ENCODE results near the gene COG4. TPM values are rescaled to one million over a fixed set of nuclear protein-coding genes. Genes with fewer than 3 reads are reported as not detected.
A peak's percentile ranks its signal among the peaks of the same experiment; 100 is the strongest.

Gene COG4
- total and polyA plus RNA-seq, 2 experiments from 2014 or later = 60.6 to 66.4 TPM

GRCh38 chr16:70484867-70485266 is 38.5 kb downstream of the COG4 start:
- Histone ChIP-seq H3K9me3 (ENCODE audit: low read depth) (no peaks in the 10 kb centered on the region), H4K20me1 (ENCODE audit: insufficient read depth) (no peaks in the 10 kb centered on the region), H3K9ac (no peak overlapping the region), H3K4me1 (ENCODE audit: insufficient read depth) (peaks cover 13% of the 10 kb centered on the region), H3K36me3 (ENCODE audit: low read depth) (no peaks in the 10 kb centered on the region; the same call in 1 of the 2 replicates), H3K27me3 (replicated peaks; ENCODE audit: insufficient read depth) (no peaks in the 10 kb centered on the region), H2AFZ (no peak overlapping the region), H3K9me2 (ENCODE audit: insufficient read depth) (no peaks in the 10 kb centered on the region), H3F3A (ENCODE audit: insufficient read depth) (peaks cover 22% of the 10 kb centered on the region), H3K79me2 (ENCODE audit: insufficient read depth) (no peaks in the 10 kb centered on the region), H3K4me2 (ENCODE audit: unreplicated experiment) (no peak overlapping the region), H3K27ac (no peak overlapping the region), H3K4me3 (no peak overlapping the region)
- DNase-seq = no peak
- 94 to 95% methylated on average over 1 to 2 of the region's 2 CpGs for WGBS, 2 experiments (ENCODE audit: low coverage in 1 of 2, low lambda C conversion rate in 2 of 2, missing lambda C conversion rate in 2 of 2)
- no peak for TF ChIP-seq EZH2phosphoT487 (IDR thresholded peaks at IDR 0.05; ENCODE audit: insufficient read depth, low read depth)
- in situ Hi-C loops (cut with MboI) = no loop called here

GRCh38 chr16:70483426-70483825 is 39.9 kb downstream of the COG4 start:
- Histone ChIP-seq H3K9ac (no peak overlapping the region), H3K27ac (no peak overlapping the region), H3F3A (ENCODE audit: insufficient read depth) (peaks cover 22% of the 10 kb centered on the region), H3K9me2 (ENCODE audit: insufficient read depth) (no peaks in the 10 kb centered on the region), H3K9me3 (ENCODE audit: low read depth) (no peaks in the 10 kb centered on the region), H3K36me3 (ENCODE audit: low read depth) (no peaks in the 10 kb centered on the region; the same call in 1 of the 2 replicates), H3K4me2 (ENCODE audit: unreplicated experiment) (no peak overlapping the region), H3K4me3 (no peak overlapping the region), H3K79me2 (ENCODE audit: insufficient read depth) (no peaks in the 10 kb centered on the region), H2AFZ (no peak overlapping the region), H3K27me3 (replicated peaks; ENCODE audit: insufficient read depth) (no peaks in the 10 kb centered on the region), H4K20me1 (ENCODE audit: insufficient read depth) (no peaks in the 10 kb centered on the region), H3K4me1 (ENCODE audit: insufficient read depth) (peaks cover 13% of the 10 kb centered on the region)
- DNase-seq = no peak
- TF ChIP-seq EZH2 (IDR thresholded peaks at IDR 0.05; ENCODE audit: insufficient read depth, poor library complexity, severe bottlenecking) (no peak), EZH2phosphoT487 (IDR thresholded peaks at IDR 0.05; ENCODE audit: insufficient read depth, low read depth) (no peak)
- 87 to 94% methylated on average over 5 of the region's 5 CpGs for WGBS, 2 experiments (ENCODE audit: low coverage in 1 of 2, low lambda C conversion rate in 2 of 2, missing lambda C conversion rate in 2 of 2)
- in situ Hi-C loops (cut with MboI) = no loop called here

GRCh38 chr16:70482624-70483023 is 40.7 kb downstream of the COG4 start:
- H3K9me2 ChIP-seq (ENCODE audit: insufficient read depth) = no peaks in the 10 kb centered on the region
- H4K20me1 ChIP-seq (ENCODE audit: insufficient read depth) = no peaks in the 10 kb centered on the region
- no peak overlapping the region for H3K4me2 ChIP-seq (ENCODE audit: unreplicated experiment)
- peaks cover 22% of the 10 kb centered on the region for H3F3A ChIP-seq (ENCODE audit: insufficient read depth)
- H3K27ac ChIP-seq = peak overlapping the region; percentile 52
- H3K9me3 ChIP-seq (ENCODE audit: low read depth) = no peaks in the 10 kb centered on the region
- no peaks in the 10 kb centered on the region for H3K79me2 ChIP-seq (ENCODE audit: insufficient read depth)
- no peak overlapping the region; the same call in 1 of the 2 replicates for H2AFZ ChIP-seq
- no peak for TF ChIP-seq EZH2 (IDR thresholded peaks at IDR 0.05; ENCODE audit: insufficient read depth, poor library complexity, severe bottlenecking)
- no peak for TF ChIP-seq EZH2phosphoT487 (IDR thresholded peaks at IDR 0.05; ENCODE audit: insufficient read depth, low read depth)
- no peaks in the 10 kb centered on the region for H3K27me3 ChIP-seq (replicated peaks; ENCODE audit: insufficient read depth)
- DNase-seq = peak; percentile 45
- WGBS, 2 experiments (ENCODE audit: low coverage in 1 of 2, low lambda C conversion rate in 2 of 2, missing lambda C conversion rate in 2 of 2) = 90 to 92% methylated on average over 4 to 5 of the region's 5 CpGs
- in situ Hi-C loops (cut with MboI) = no loop called here
- no peaks in the 10 kb centered on the region; the same call in 1 of the 2 replicates for H3K36me3 ChIP-seq (ENCODE audit: low read depth)
- peaks cover 13% of the 10 kb centered on the region for H3K4me1 ChIP-seq (ENCODE audit: insufficient read depth)
- no peak overlapping the region for H3K9ac ChIP-seq
- no peak overlapping the region for H3K4me3 ChIP-seq

GRCh38 chr16:70481929-70482536 is 41.3 kb downstream of the COG4 start:
- in situ Hi-C loops (cut with MboI) = no loop called here
- DNase-seq = peak; percentile 73
- H3K4me2 ChIP-seq (ENCODE audit: unreplicated experiment) = no peak overlapping the region
- no peaks in the 10 kb centered on the region for H3K9me3 ChIP-seq (ENCODE audit: low read depth)
- no peak overlapping the region for H3K9ac ChIP-seq
- no peaks in the 10 kb centered on the region; the same call in 1 of the 2 replicates for H3K36me3 ChIP-seq (ENCODE audit: low read depth)
- no peak overlapping the region; the same call in 1 of the 2 replicates for H2AFZ ChIP-seq
- TF ChIP-seq EZH2 (IDR thresholded peaks at IDR 0.05; ENCODE audit: insufficient read depth, poor library complexity, severe bottlenecking) (no peak), EZH2phosphoT487 (IDR thresholded peaks at IDR 0.05; ENCODE audit: insufficient read depth, low read depth) (no peak)
- H3K4me1 ChIP-seq (ENCODE audit: insufficient read depth) = peaks cover 14% of the 10 kb centered on the region
- no peak overlapping the region for H3K4me3 ChIP-seq
- no peaks in the 10 kb centered on the region for H3K27me3 ChIP-seq (replicated peaks; ENCODE audit: insufficient read depth)
- no peaks in the 10 kb centered on the region for H4K20me1 ChIP-seq (ENCODE audit: insufficient read depth)
- H3K27ac ChIP-seq = peak overlapping the region; percentile 52
- peaks cover 22% of the 10 kb centered on the region for H3F3A ChIP-seq (ENCODE audit: insufficient read depth)
- H3K9me2 ChIP-seq (ENCODE audit: insufficient read depth) = no peaks in the 10 kb centered on the region
- WGBS, 2 experiments (ENCODE audit: low coverage in 1 of 2, low lambda C conversion rate in 2 of 2, missing lambda C conversion rate in 2 of 2) = 79% methylated on average over 7 of the region's 7 CpGs
- no peaks in the 10 kb centered on the region for H3K79me2 ChIP-seq (ENCODE audit: insufficient read depth)

All from GM23248 (cell line).